GM18861 (cell line): Measurements from ENCODE around the gene OCLN.
A peak's percentile ranks its signal among the peaks of the same experiment; 100 is the strongest.
"Not testable (repeated sequence)": the region's sequence is repeated elsewhere in the genome, so short reads cannot be mapped to it uniquely, and the experiment has no call there.

Experiments used
- ATAC-seq: cut with Tn5 transposase; IDR thresholded peaks from one replicate; pipeline ENCODE4 v1.9.1; 2021; ENCODE audit not compliant: unreplicated experiment

OCLN gene

DNA sequence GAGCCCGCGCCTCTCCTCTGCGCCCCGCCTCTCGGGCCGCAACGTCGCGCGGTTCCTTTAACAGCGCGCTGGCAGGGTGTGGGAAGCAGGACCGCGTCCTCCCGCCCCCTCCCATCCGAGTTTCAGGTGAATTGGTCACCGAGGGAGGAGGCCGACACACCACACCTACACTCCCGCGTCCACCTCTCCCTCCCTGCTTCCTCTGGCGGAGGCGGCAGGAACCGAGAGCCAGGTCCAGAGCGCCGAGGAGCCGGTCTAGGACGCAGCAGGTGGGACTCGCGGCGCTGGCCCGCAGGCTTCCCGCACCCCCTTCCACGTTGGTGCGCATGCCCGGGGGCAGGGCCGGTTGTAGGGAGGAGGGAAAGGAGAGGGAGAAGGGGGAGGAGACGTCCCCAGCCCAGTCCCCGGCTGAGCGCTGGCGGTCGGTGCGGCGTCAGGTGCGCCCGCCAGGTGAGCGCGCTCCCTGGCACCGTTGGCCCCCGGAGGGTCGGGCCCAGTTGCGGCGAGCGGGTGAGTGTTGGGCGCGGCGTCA lies at the start of gene OCLN:
OCLN (plus strand) TSS at position 400 of the 532 bp plus-strand sequence. CDS start 11,455 bp downstream, outside the sequence.
- no peak for ATAC-seq

- ATAC-seq: no peak
Observed at GRCh38 chr5:69444127-69444754, 48.3 kb upstream of the OCLN start.

DNA sequence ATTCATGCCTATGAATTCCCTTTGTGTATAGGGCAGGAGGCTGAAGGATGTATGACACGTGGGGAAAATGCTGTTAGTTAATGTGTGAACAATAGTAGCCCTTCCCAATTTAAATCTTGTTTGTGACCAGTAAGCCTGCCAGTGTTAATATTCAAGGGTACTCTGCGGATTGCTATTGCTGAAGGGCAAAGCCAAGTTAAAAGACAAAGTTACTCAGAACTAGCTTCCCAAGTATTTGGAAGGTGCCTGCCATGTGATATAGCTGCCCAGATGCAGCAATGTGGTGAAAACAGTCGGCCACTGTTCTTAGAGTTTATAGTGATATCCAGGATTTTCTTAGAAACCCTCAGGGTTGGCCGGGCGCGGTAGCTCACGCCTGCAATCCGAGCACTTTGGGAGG lies 43.1 kb upstream of the OCLN start:
- no peak for ATAC-seq

DNA sequence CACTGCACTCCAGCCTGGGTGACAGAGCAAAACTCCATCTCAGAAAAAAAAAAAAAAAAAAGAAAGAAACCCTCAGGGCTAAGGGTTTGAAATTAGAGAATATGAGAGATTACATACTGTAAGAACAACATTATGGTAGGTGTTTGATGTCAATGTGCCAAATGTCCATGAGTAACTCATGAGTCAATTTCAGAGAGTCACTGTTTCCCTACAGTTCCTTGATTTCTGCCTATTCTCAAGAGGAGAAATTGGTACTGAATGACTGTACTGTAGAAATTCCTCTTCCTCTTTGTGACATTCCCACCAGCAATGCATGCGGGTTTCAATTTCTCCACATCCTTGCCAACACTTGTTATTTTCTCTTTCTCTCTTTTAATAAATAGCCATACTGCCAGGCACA lies 42.5 kb upstream of the OCLN start:
- no peak for ATAC-seq

DNA sequence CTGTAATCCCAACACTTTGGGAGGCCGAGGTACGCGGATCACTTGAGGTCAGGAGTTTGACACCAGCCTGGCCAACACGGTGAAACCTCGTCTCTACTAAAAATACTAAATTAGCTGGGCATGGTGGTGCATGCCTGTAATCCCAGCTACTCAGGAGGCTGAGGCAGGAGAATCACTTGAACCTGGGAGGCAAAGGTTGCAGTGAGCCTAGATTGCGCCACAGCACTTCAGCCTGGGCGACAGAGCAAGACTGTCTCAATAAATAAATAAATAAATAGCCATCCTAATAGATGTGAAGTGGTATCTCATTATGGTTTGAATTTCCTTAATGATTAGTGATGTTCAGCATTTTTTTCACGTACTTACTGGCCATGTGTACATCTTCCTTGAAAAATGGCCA lies 42.1 kb upstream of the OCLN start:
- not testable (repeated sequence) for ATAC-seq

DNA sequence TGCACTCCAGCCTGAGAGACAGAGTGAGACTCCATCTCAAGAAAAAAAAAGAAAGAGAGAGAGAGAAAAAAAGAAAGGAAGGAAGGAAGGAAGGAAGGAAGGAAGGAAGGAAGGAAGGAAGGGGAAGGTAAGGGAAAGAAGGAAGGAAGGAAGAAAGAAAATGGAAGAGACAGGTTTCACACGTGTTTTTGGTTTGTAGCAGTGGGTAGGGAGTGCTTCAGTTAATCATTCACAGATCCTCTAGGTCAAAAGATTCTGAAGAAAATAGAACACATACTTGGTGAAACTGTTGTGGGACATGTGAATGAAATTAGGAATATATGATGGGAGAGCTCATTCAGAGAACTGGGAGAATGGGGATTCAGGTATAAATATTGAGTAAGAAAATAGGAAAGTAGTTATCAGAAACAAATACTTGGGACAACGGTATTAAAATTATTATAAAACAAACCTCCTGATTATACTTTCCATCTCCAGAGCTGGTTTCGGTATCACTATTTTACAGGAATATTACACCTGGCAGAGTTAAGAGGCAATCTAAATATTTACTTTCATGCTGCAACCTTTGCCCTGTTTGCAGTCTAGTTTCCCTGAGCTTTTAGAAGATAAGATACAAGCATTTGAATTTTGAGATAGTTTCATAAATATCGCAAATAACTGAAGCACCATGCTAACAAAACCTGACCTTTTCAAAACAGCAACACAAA lies 40.5 kb upstream of the OCLN start:
- no peak for ATAC-seq

GRCh38 chr5:69453487-69453886 lies 39.1 kb upstream of the OCLN start:
- not testable (repeated sequence) for ATAC-seq

- ATAC-seq: no peak
Observed at GRCh38 chr5:69454460-69455249, 37.9 kb upstream of the OCLN start.

GRCh38 chr5:69455428-69455988 lies 37.1 kb upstream of the OCLN start:
- not testable (repeated sequence) for ATAC-seq

DNA sequence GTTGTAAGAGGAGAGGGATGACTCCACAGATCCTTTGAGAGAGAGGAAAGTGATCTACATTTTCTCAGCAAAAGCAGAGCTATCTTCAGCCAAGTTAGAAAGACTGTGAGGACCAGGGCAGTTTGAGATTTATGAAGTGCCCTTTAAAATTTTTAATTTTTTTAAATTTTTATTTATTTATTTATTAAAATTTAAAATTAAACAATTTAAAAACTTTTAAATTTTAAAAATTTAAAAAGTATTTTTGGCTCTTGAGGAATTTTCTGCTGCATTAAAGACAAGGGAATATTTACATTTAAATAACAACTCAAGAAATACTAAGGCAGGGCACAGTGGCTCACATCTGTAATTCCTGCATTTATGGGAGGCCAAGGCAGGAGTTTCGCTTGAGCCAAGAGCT lies 30.4 kb upstream of the OCLN start:
- ATAC-seq: no peak

DNA sequence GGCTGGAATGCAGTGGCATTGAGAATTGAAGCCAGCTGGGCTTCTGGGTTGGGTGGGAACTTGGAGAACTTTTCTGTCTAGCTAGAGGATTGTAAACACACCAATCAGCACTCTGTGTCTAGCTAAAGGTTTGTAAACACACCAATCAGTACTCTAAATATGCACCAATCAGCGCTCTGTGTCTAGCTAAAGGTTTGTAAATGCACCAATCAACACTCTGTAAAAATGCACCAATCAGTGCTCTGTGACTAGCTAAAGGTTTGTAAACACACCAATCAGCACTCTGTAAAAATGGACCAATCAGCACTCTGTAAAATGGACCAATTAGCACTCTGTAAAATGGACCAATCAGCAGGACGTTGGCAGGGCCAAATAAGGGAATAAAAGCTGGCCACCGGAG lies 26.2 kb upstream of the OCLN start:
- ATAC-seq: not testable (repeated sequence)

DNA sequence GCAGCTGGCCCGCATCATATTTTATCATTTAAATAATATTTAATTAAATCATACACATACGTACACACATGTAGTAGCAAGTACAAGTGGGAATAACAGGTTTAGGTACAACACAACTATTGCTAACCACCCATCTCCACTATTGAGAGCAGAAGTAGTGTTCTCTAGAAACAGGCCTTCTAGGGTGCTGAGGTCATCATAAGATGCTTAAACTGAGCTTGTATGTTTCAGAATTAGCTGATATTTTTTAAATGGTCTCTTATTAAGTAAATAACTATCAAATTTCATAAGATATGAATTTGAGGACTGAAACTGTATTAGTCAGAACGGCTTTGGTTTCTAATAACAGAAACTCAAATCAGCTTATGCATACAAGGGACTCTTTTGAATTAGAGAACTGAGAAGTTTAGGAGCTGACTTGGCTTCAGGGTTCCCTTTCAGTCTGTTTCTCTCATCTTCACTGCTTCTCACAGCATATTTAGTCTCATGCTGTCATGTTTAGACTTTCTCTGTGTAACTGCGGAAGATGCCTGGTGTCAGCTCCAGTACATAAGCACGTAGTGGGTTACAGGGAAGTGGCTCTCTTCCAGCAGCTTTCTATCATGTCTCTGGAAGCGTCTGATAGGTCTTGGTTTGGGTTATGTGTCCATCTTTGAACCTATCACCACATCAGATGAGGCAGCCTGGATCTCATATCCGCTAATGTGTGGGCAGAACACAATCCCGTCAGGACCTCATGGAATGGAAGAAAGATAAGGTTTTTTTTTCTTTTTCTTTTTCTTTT lies 25.0 kb upstream of the OCLN start:
- peak; percentile 97 for ATAC-seq

DNA sequence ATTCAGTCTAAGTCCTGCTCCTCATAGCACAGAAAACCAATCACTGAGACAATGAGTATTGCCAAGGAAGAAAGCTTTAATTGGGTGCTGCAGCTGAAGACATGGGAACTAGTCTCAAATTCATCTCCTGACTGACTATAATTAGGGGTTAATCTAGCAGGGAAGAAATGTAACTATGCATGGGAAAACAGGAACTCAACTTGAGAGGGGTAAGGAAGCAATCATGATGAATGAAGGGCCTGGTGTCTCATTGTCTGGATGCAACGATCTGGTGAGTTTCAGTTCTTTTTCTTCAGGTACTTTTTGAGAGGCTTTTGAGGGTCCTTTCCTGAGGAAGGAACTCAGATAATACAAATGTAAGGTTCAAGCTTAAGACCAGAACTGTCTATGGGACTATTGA lies 24.0 kb upstream of the OCLN start:
- ATAC-seq: no peak

DNA sequence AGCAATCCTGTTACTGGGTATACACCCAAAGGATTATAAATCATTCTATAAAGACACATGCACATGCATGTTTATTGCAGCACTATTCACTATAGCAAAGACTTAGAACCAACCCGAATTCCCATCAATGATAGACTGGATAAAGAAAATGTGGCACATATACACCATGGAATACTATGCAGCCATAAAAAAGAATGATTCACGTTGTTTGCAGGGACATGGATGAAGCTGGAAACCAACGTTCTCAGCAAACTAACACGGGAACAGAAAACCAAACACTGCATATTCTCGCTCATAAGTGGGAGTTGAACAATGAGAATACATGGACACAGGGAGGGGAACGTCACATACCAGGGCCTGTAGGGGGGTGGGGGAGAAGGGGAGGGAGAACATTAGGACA lies 21.1 kb upstream of the OCLN start:
- not testable (repeated sequence) for ATAC-seq

DNA sequence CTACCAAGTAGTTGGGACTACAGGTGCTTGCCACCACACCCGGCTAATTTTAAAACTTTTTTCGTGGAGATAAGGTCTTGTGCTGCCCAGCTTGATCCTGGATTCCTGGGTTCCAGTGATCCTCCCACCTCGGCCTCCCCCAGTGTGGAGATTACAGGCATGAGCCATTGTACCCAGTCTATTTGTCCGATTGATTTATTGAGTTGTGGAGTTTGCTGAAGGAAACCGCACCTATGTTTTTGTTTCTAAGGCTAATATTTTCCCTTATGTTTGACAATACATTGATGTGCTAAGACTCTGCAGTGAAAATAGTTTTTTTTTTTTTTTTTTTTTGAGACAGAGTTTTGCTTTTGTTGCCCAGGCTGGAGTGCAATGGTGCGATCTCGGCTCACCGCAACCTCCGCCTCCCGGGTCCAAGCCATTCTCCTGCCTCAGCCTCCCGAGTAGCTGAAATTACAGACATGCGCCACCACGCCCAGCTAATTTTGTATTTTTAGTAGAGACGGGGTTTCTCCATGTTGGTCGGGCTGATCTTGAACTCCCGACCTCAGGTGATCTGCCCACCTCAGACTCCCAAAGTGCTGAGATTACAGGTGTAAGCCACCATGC lies 20.0 kb upstream of the OCLN start:
- not testable (repeated sequence) for ATAC-seq

- no peak for ATAC-seq
Observed at GRCh38 chr5:69477170-69477569, 15.4 kb upstream of the OCLN start.

GRCh38 chr5:69478296-69478695 lies 14.3 kb upstream of the OCLN start:
- not testable (repeated sequence) for ATAC-seq

- ATAC-seq: no peak
Observed at GRCh38 chr5:69484891-69485290, 7.7 kb upstream of the OCLN start.

DNA sequence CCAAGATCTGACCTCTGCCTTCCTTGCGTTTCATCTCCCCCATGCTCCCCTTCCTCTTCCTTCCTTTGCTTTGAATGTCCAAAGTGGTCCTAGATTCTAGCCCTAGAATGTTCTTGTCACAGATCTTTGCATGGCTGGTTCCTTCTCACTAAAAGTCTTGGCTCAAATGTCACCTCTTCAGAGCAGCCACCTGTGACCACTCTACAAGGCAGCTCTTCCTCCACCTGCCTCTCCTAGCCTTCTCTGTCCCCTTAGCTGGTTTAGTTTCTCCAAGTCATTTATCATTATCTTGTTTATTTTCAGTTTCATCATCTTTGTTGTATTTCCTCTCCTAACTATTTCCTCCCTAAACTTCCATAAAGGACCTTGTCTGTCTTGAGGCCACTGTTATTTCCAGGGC lies 7.1 kb upstream of the OCLN start:
- ATAC-seq: no peak

- no peak for ATAC-seq
Observed at GRCh38 chr5:69489246-69489645, 3.3 kb upstream of the OCLN start.
